CD4-positive, alpha-beta T cell (primary cell): ENCODE results near the gene CACNA2D3. TPM values are rescaled to one million over a fixed set of nuclear protein-coding genes. Genes with fewer than 3 reads are reported as not detected.

Experiments
- ATAC-seq: fragments of 200-7000 bp; cut with Tn5 transposase; one replicate; pipeline ENCODE4 v1.10.0; 2022; ENCODE audit warnings: mild to moderate bottlenecking; ENCODE audit not compliant: poor library complexity
- CTCF ChIA-PET: fragments of 350-600 bp; sonication (Branson Sonifier 250); formaldehyde crosslinking; loops from one replicate; lab custom pipeline; 2021; ENCODE audit warnings: antibody characterized with exemption, inconsistent platforms; lab: Charles Lee
- POLR2A ChIA-PET: fragments of 350-600 bp; sonication (Branson Sonifier 250); formaldehyde crosslinking; loops from one replicate; lab custom pipeline; 2021; ENCODE audit warnings: antibody characterized with exemption, inconsistent platforms; lab: Charles Lee
- DNase-seq, 14 experiments: peaks; one replicate each; pipeline ENCODE4 v3.0.0-alpha.2; 2013 to 2020; ENCODE audit warnings: mixed read lengths in 2 of 14
- H3K27ac ChIP-seq, 2 donors: one replicate each; pipeline versions ENCODE4 v1.5.1 to v1.7.0; 2013; ENCODE audit warnings: low read length in 2 of 2, low read depth in 1 of 2, mild to moderate bottlenecking in 1 of 2
- H3K27me3 ChIP-seq, 2 experiments: 1 replicate in 1 of 2; 2 replicates in 1 of 2; pipeline versions ENCODE4 v1.6.1 to v1.7.0; 2013; ENCODE audit warnings: low read length in 2 of 2, control low read depth in 1 of 2, mild to moderate bottlenecking in 1 of 2, moderate library complexity in 1 of 2; ENCODE audit not compliant: insufficient read depth in 2 of 2, control insufficient read depth in 1 of 2
- H3K36me3 ChIP-seq: one replicate; pipeline ENCODE4 v1.6.1; 2013; ENCODE audit warnings: low read length, control low read depth; ENCODE audit not compliant: insufficient read depth
- H3K4me1 ChIP-seq: one replicate; pipeline ENCODE4 v1.6.1; 2013; ENCODE audit warnings: low read length, control low read depth; ENCODE audit not compliant: insufficient read depth
- H3K4me3 ChIP-seq: one replicate; pipeline ENCODE4 v1.5.1; 2013; ENCODE audit warnings: mild to moderate bottlenecking, low read length, moderate library complexity
- H3K9me3 ChIP-seq, 2 experiments: 1 replicate in 1 of 2; 2 replicates in 1 of 2; pipeline versions ENCODE4 v1.6.1 to v1.7.0; 2013; ENCODE audit warnings: low read length in 2 of 2, mild to moderate bottlenecking in 2 of 2, control low read depth in 1 of 2, moderate library complexity in 1 of 2; ENCODE audit not compliant: control insufficient read depth in 1 of 2, insufficient read depth in 1 of 2
- H3K27ac Mint-ChIP-seq: one replicate; pipeline ENCODE4 v1.8.0; 2020; ENCODE audit warnings: mixed read lengths
- H3K27me3 Mint-ChIP-seq: one replicate; pipeline ENCODE4 v1.8.0; 2021; ENCODE audit warnings: mixed read lengths
- H3K36me3 Mint-ChIP-seq: one replicate; pipeline ENCODE4 v1.8.0; 2021; ENCODE audit warnings: low read depth, mixed read lengths
- H3K4me1 Mint-ChIP-seq: one replicate; pipeline ENCODE4 v1.8.0; 2021; ENCODE audit warnings: low read depth, mixed read lengths
- H3K4me3 Mint-ChIP-seq: one replicate; pipeline ENCODE4 v1.8.0; 2020; ENCODE audit warnings: mild to moderate bottlenecking, mixed read lengths
- H3K9me3 Mint-ChIP-seq: one replicate; pipeline ENCODE4 v1.8.0; 2020; ENCODE audit warnings: mixed read lengths
- intact Hi-C, 2 experiments: fragments of 100-400 bp; cut with DNase I in 1 of 2; cut with micrococcal nuclease in 1 of 2; formaldehyde crosslinking; loops; one replicate each; pipeline versions ENCODE4 v1.15.1 to v1.9.0; 2023 to 2025; cut with DNase I, micrococcal nuclease
- total RNA-seq, 174 experiments: library from RNA in 2 of 174; stranded (reverse) in 2 of 174; gene quantifications; one replicate each; pipeline ENCODE4 v1.2.3 and lab custom pipeline; 2021 to 2026
- TF ChIP-seq, protein P1 (sequence below): fragments of 200-600 bp; IDR thresholded peaks from one replicate; pipeline ENCODE4 v1.8.0; 2022; ENCODE audit warnings: antibody characterized with exemption, mild to moderate bottlenecking

CACNA2D3 gene
- total RNA-seq, 2 experiments from 2014 or later = 0.08 TPM; not detected in 1

DNA sequence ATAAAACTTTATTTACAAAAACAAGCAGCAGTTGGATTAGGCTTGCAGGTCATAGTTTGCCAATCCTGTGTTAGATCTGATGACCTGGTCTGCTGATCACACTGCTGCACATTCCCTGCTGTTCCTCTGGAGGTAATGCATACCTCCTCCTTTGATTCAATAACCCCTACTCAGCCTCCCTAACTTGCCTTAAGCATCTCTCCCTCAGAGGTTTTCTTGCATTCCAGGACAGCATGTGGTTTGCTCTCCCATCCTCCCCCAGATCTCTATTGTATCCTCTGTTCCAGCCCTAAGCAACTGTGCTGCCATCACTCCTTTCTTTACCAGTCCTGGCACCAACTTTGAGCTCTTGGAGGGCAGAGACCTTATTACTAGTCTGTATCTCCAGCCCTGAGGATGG, 63.4 kb downstream of the CACNA2D3 start:
- Mint-ChIP-seq H3K9me3 (peaks cover 14% of the 10 kb centered on the region), H3K27me3 (peaks cover 4% of the 10 kb centered on the region), H3K36me3 (no peaks in the 10 kb centered on the region), H3K4me3 (no peak overlapping the region), H3K4me1 (no peaks in the 10 kb centered on the region), H3K27ac (no peak overlapping the region)
- CTCF ChIA-PET = no interaction called here
- TF ChIP-seq, protein P1, sequence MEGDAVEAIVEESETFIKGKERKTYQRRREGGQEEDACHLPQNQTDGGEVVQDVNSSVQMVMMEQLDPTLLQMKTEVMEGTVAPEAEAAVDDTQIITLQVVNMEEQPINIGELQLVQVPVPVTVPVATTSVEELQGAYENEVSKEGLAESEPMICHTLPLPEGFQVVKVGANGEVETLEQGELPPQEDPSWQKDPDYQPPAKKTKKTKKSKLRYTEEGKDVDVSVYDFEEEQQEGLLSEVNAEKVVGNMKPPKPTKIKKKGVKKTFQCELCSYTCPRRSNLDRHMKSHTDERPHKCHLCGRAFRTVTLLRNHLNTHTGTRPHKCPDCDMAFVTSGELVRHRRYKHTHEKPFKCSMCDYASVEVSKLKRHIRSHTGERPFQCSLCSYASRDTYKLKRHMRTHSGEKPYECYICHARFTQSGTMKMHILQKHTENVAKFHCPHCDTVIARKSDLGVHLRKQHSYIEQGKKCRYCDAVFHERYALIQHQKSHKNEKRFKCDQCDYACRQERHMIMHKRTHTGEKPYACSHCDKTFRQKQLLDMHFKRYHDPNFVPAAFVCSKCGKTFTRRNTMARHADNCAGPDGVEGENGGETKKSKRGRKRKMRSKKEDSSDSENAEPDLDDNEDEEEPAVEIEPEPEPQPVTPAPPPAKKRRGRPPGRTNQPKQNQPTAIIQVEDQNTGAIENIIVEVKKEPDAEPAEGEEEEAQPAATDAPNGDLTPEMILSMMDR = no peak
- Histone ChIP-seq H3K36me3 (no peaks in the 10 kb centered on the region), H3K4me1 (no peaks in the 10 kb centered on the region), H3K27ac (no peak overlapping the region), H3K9me3 (peaks cover 0 to 13% of the 10 kb centered on the region in 2 experiments), H3K27me3 (no peaks in the 10 kb centered on the region), H3K4me3 (no peak overlapping the region)
- DNase-seq (no peak), ATAC-seq (no peak)
- intact Hi-C loops = no loop called here
- POLR2A ChIA-PET = no interaction called here

DNA sequence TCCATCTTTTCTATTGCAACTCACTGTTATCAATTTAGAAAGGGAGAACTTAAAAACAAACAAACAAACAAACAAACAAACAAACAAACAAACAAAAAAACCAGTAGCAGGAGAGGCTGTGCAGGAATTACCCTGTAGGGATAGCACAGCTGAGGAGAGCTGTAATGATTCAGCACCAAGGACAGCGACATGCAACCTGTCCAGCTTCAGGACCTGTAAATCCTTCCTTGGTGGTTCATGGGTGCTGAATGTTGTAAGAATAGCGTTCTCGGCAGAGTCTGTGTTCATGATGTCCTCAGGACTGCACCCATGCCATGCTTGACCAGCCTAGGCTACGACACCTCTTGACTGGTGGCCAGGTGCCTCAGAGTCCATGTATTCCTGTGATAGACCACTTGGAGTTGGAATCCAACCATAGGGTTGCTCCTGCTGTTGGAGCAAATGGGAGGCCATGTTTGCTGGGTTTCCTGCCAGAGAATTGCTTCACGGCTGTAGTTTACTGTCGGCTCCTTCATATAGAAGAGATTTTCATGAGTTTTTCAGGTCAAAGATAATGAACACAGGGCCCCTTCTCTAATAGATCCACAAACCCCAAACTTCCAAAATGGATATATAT, 65.9 kb downstream of the CACNA2D3 start:
- Mint-ChIP-seq H3K9me3 (peaks cover 17% of the 10 kb centered on the region), H3K4me3 (no peak overlapping the region), H3K4me1 (no peaks in the 10 kb centered on the region), H3K36me3 (no peaks in the 10 kb centered on the region), H3K27ac (no peak overlapping the region), H3K27me3 (peaks cover 4% of the 10 kb centered on the region)
- ChIA-PET CTCF (no interaction called here), POLR2A (no interaction called here)
- Histone ChIP-seq H3K9me3 (peaks cover 0 to 13% of the 10 kb centered on the region in 2 experiments), H3K4me3 (no peak overlapping the region), H3K27ac (no peak overlapping the region), H3K36me3 (no peaks in the 10 kb centered on the region), H3K27me3 (no peaks in the 10 kb centered on the region), H3K4me1 (no peaks in the 10 kb centered on the region)
- no peak for ATAC-seq
- peak in 6 of 14 experiments; percentile 1 to 53 (median 14) for DNase-seq
- intact Hi-C loops = loop anchor here in 1 of 2 experiments (1.0 kb wide), 1 partner anchor 10 kb away; no protein-coding TSS in a partner anchor
- TF ChIP-seq, protein P1 = no peak

DNA sequence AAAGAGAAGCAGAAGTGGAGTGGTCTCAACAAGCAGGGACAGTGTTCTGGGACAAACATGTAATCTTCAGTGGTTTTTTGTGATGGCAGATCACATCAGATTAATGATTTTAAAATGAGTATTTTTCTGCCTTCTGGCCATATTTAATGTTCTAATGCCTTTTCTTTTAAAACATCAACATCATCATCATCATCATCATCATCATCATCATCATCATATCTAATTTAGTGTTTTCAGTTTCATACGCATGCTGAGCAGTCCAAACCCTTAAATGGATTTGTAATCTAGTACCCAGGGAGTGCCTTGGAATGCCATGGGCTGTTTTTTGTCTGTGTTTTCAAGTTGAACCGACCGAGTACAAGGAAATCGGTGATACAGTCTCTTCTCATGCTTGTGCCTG, 68.9 kb downstream of the CACNA2D3 start:
- Histone ChIP-seq H3K27me3 (no peaks in the 10 kb centered on the region), H3K36me3 (no peaks in the 10 kb centered on the region), H3K4me1 (no peaks in the 10 kb centered on the region), H3K4me3 (no peak overlapping the region), H3K27ac (no peak overlapping the region), H3K9me3 (peaks cover 0 to 13% of the 10 kb centered on the region in 2 experiments)
- TF ChIP-seq, protein P1 = no peak
- Mint-ChIP-seq H3K4me1 (no peaks in the 10 kb centered on the region), H3K9me3 (peaks cover 14% of the 10 kb centered on the region), H3K36me3 (no peaks in the 10 kb centered on the region), H3K27me3 (no peaks in the 10 kb centered on the region), H3K4me3 (no peak overlapping the region), H3K27ac (no peak overlapping the region)
- intact Hi-C loops = no loop called here
- CTCF ChIA-PET = no interaction called here
- DNase-seq (no peak), ATAC-seq (no peak)
- POLR2A ChIA-PET = no interaction called here
